Measurements from ENCODE around the gene WDR20.
"Not testable (repeated sequence)": the region's sequence is repeated elsewhere in the genome, so short reads cannot be mapped to it uniquely, and the experiment has no call there.

The WDR20 gene

DNA sequence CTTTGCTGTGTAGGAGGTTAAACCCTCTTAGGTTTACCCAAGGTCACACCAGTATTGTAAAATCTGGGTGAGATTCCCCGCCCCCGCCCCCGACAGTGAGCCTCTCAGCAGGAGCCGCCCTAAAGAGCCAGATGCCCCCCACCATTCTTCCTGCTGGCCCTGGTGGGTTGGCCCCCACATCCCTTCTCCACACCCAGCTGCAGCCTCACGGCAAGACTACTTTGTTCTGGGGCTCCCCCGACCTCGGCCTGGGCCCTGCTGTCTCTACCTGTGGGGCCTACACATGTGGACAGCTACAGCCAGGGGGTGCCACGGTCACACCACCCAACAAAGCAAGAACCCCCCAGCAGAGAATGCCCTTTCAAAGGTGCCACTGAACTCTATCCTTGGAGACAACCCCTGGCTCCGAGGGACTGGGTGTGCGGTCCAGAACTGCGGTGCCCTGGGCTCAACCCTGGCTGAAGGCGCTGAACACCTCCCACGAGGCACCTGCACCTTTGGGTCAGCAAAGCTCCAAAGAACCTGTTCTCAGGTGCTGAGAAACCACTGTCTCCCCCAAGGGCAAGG lies 82.4 kb downstream of the WDR20 start:
- FAIRE-seq, result no peak

DNA sequence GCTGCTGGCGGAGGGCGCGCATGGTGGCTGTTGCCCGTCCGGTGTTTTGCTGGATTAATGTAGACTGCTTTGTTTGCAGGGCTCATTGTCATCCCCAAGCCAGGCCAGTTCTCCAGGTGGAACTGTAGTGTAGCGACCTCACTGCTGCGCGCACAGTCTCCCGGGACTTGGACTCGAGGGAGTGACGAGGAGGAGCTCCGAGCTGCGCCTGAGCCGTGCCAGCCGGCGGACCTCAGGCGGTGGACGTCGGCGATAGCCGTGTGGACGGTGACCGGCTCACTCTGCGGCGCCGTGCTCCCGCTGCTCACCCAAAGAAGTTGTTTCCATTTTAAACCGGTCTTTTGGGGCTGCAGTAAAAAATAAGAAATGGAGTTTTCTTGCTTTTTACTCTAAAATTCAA lies 83.1 kb downstream of the WDR20 start:
- no peak for FAIRE-seq

DNA sequence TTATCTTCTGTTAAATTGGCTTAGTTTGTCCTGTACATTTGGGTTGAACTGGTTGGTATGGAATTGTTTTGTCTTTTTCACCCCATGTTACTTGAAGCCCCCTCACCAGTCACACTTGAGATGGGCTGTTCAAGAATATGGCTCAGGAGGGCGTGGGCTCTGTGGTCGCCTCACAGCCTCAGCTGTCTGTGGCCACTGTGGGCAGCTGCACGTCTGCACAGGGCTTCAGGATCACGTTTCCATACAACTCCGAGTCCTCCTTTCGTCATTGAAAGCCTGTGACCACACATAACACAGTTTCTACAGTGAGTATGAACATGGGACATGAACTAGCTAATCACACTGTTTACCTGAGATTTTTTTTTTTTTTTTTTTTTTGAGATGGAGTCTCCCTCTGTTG lies 84.0 kb downstream of the WDR20 start:
- FAIRE-seq, result no peak

DNA sequence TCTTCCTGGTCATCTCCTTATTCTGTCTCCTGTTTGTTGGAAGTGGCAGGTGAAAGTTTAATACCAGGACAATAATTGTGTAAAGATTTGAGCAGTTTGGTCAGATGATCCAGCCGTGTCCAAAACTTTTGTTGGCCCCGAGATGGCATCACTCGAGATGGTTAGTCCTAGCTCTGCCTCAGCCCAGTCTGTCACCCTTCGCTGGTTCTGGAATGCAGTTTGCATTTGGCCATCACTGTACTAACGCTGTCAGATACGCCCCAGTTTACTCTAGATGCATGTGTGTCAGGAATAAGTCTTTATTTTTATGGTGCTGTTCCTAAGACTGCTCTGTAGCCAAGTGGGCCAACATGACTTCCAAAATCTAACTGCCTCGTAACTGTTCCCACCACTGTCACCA lies 85.7 kb downstream of the WDR20 start:
- no peak for FAIRE-seq

DNA sequence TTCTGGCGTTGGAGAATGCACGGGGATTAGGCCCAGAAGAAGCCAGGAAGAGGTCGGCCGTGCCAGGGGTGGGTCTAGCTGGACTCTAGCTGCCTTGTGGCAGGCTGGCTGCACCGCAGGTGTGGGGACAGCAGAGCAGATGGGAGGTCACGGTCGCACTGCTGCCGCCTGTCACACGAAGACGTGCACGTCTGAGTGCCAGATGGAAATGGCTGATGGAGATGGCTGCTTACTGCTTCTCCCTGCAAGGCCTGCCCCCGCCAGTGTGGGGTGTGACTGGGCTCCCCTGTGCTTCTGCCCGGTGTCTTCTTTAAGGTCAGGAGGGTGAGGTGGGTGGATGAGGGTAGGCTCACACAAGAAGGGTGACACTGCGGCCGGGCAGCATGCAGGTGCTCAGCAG lies 86.2 kb downstream of the WDR20 start:
- no peak for FAIRE-seq

DNA sequence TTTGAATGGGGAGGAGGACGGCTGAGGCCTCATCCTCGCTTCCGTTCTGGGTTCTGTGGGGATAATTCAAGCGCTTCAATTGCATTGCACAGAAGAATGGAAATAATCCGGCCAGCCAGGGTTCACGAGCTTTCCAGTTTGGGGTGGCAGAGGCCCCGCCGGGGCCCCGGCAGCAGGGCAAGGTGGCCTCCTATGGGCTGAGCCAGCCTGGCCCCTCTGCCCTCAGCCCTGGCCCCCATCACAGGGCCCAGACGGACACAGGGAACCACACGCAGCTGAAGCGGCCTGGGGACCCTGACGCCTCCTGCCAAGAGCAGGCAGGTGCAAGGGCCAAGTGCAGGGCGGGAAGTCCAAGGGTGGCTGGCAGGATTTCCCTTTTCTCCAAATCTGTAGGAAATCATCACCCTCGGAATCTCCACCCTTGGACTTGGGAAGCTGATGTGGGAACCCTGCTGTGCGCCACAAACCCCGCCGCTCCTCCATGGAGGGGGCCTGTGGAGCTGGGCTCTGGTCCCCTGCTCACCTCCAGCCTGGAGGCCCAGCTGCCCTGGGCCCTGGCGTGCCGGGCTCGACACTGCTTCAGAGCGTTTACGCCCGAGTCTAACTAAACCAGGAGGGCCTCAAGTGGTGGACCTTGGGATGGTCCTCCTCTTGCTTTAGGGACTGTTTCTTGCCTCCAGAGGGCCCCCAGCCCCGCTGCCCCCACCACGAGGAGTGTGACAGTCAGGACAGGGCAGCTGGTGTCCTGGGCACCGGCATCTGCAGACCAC lies 86.8 kb downstream of the WDR20 start:
- no peak for FAIRE-seq

DNA sequence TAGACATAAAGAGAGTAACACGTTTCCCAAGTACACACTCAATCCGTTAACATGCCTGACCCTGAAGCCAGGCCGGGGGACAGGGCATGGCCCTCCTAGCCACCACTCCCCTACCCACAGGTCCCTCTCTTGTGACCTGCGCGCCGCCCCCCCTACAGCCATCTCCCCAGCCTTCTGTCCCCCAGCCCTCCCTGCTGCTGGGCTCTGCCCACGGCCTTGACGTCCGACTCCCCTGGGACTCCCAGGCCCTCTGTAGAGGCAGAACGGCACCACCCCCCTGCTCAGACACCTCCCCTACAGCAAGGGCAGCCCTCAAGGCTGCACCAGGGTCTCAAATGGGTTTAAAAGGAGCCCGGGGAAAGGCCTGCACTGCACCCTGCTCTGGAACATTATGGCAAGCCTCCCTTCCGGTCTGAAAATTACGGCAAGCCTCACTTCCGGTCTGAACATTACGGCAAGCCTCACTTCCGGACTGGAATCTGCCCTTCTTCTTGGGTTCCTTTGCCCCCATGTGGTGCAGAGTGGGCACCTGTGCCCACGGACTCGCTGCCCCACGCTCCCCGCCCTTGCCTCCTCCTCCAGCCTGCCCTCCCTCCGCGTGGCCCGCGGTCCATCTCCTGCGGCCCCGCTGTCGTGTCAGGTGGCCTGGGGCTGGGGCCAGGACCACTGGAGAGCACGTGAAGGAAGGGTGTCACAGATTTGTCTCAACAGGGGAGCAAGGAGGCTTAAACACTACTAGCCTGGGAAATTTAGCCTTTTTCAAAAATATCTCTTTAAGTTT lies 87.7 kb downstream of the WDR20 start:
- FAIRE-seq, result no peak

- FAIRE-seq, result no peak
Measured at GRCh38 chr14:102229071-102229738, 89.5 kb downstream of the WDR20 start.

GRCh38 chr14:102229739-102230092 lies 90.0 kb downstream of the WDR20 start:
- FAIRE-seq, result no peak

DNA sequence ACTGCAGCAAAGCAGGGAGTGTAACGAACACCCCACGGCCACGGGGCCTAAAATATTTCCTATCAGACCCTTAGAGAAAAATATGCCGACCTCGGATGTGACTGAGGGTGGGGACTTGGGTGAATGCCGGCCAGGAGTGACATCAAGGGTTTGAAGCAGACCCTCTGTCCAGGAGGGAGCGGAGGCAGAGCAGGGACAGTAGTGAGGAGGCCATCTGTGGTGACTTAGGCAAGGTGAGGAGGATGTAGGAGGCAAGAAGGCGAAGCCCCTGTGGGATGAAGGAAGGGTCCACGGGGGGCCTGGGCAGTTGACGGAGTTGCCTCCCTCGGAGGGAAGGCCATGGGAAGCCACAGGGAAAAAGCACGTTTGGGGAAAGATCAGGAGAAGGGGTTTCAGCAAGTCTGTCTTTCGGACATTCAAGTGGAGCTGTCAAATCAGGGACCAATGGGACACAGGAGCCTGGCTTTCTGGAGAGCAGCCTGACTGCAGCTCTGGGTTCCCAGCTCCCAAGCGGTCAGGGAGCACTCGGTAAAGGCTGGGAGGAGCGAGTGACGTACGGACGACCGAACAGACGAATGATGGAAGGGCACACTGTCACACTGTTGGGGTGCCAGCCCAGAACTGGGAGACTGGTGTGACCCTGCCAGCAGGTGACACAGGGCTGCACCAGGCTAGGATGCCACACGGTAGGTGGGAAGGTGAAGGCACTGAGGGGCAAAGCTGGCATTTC lies 90.9 kb downstream of the WDR20 start:
- FAIRE-seq, result no peak

DNA sequence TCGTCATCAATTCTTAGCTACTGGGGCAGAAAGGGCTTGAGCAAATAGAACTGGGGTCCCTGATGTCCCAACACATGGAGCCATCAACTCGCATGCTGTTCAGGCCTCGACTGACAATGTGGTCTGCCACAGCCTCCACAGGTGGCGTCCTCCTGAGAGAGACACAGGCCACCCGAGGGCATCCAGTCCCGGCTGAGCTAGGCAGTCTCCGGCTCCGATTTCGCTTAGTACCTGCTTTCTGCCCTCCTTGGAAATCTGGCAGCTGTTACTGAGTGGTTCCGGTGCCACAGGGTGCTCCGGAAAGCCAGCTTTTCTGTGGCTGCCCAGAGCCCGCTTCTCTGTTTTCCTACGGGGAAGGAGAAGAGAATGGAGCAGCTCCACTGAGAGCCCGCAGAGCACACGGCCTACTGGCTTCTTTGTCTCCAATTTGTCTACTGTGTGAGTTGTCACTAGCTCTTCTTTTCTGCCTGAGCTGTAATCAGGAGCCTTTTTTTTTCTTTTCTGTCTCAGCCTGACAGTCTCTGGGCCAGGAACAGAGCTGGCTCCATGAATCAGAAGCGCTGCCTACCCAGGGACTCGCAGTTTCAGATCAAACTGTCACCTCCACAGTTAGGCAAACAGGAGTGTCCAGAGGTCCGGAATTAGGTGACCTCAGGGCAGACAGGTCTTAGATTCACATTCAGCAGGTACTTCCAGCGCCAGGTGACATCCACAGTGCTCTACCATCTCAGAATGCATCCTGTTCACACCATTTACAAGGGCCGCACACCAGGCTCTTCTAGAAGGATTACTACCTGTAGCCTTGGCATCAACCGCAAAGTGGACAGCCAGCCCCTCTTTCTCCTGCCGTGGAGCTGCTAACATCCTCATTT lies 92.0 kb downstream of the WDR20 start:
- no peak for FAIRE-seq

DNA sequence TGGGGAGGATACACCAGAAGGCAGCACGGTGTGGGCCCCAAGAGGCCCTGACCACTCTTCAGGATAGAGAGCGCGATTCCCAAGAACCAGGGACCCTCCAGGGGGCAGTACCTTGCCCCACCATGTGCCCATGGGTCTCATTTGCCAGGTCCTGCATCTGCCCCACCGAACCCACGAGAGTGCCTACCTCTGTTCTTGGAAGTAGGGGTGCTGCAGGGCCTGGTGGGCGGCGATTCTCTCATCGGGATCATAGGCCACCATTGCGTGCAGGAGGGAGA lies 92.6 kb downstream of the WDR20 start:
- FAIRE-seq, result no peak

GRCh38 chr14:102233081-102233480 lies 93.4 kb downstream of the WDR20 start:
- FAIRE-seq, result no peak

- no peak for FAIRE-seq
Measured at GRCh38 chr14:102234331-102235264, 94.9 kb downstream of the WDR20 start.

DNA sequence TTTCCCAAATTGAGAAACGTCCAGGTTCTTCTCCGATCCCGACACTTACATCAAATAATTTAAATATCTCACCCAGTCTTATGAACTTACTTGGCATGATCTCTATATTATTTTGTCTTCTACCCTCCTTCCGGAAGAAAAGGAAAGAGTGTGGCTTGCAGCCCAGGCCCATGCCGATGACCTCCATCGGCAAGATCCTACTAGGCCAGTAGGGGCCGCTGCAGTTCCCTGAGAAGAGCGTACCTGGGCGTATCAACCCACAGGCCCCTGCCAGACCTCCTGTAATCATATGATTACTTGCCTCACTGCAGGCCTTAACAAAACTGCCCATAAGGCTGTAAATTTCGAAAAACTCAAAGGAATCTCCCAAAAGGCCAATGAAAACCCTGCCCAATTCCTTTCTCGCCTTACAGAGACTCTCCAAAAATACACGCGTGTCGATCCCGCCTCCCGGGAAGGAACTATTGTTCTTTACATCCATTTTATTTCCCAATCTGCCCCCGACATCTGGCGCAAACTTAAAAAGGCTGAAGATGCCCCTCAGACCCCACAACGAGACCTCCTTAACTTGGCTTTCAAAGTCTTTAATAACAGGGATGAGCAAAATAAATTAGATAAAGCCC lies 95.7 kb downstream of the WDR20 start:
- peak; percentile 30 for FAIRE-seq

- FAIRE-seq, result no peak
Measured at GRCh38 chr14:102236026-102236425, 96.3 kb downstream of the WDR20 start.

GRCh38 chr14:102238131-102238530 lies 98.4 kb downstream of the WDR20 start:
- FAIRE-seq, result no peak

- no peak for FAIRE-seq
Measured at GRCh38 chr14:102238766-102239165, 99.1 kb downstream of the WDR20 start.

DNA sequence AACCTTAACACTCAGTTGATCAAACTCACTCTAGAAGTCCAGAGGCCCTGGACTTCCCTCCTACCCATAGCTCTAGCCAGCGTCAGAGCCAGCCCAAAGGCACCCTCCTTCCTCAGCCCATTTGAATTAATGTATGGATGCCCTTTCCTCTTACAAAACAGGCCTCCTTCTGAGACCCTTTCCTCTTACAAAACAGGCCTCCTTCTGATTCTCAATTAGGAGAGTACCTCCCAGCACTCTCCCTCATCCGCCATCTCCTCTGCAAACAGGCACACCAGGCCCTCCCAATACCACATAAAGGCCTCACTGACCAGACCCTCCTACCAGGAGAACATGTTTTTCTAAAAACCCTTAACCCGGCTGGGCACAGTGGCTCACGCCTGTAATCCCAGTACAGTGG lies 99.5 kb downstream of the WDR20 start:
- no peak for FAIRE-seq

DNA sequence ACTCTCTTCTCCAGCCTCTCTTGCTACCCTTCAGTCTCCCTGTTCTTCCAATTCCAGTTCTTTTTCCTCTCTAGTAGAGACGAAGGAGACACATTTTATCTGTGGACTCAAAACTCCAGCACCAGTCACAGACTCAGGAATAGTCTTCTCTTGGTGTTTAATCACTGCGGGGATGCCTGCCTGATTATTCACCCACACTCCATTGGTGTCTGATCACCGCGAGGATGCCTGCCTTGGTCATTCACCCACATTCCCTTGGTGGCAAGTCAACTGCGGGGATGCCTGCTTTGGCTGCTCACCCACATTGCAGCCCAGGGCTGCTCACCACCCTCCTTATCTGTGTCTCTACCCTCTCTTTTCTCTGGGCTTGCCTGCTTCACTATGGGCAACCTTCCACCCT lies 100.8 kb downstream of the WDR20 start:
- FAIRE-seq, result not testable (repeated sequence)

DNA sequence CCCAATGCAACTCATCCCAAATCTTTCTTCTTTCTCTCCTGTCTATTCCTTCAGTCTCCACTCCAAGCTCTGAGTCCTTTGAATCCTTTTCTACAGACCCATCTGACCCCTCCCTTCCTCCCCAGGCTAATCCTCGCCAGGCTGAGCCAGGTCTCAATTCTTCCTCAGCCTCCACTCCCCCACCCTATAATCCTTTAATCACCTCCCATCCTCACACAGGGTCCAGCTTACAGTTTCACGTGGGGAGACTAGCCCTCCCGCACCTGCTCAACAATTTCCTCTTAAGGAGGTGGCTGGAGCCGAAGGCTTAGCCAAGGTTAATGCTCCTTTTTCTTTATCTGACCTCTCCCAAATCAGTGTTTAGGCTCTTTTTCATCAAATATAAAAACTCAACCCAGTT lies 101.5 kb downstream of the WDR20 start:
- no peak for FAIRE-seq
